ENCODE measurements around the gene SLC4A1AP. TPM values are rescaled to one million over a fixed set of nuclear protein-coding genes. Genes with fewer than 3 reads are reported as not detected.

SLC4A1AP gene
- total RNA-seq, 1 experiment from 2014 or later: 29.1 TPM

- Histone ChIP-seq H3F3A (ENCODE audit: low read length, unreplicated experiment) (no peaks in the 10 kb centered on the region), H3K27ac (ENCODE audit: low read length) (no peak overlapping the region), H3K4me1 (ENCODE audit: insufficient read depth, low read length) (peaks cover 3% of the 10 kb centered on the region), H3K9me2 (replicated peaks; ENCODE audit: low read length) (no peaks in the 10 kb centered on the region), H3K9me3 (ENCODE audit: low read length) (no peaks in the 10 kb centered on the region), H3K9ac (ENCODE audit: low read length) (no peak overlapping the region), H3K4me2 (ENCODE audit: low read length) (no peak overlapping the region), H3K27me3 (ENCODE audit: low read length) (no peaks in the 10 kb centered on the region), H2AFZ (ENCODE audit: low read length) (no peak overlapping the region), H3K4me3 (ENCODE audit: low read length) (no peak overlapping the region), H3K79me2 (ENCODE audit: low read length) (no peaks in the 10 kb centered on the region), H3K36me3 (ENCODE audit: low read depth, low read length) (no peaks in the 10 kb centered on the region), H4K20me1 (ENCODE audit: low read length) (no peaks in the 10 kb centered on the region)
- CTCF ChIA-PET: no interaction called here
- ATAC-seq (no peak), DNase-seq (no peak)
- BruUV-seq (replicated peaks): no TSS peak
- POLR2A ChIA-PET (ENCODE audit: unreplicated experiment): no interaction called here
- intact Hi-C loops (cut with micrococcal nuclease): no loop called here
- TF ChIP-seq EZH2phosphoT487 (IDR thresholded peaks at IDR 0.05; ENCODE audit: borderline replicate concordance, low read length) (no peak), CTCF (conservative IDR thresholded peaks at IDR 0.05; ENCODE audit: low read depth, low read length) (no peak), EZH2 (IDR thresholded peaks at IDR 0.05; ENCODE audit: low read length, unreplicated experiment) (no peak)
These were observed 65.5 kb downstream of the SLC4A1AP start for GRCh38 chr2:27729198-27729597.

GRCh38 chr2:27729614-27730013 is 65.9 kb downstream of the SLC4A1AP start:
- H3K9ac ChIP-seq (ENCODE audit: low read length): no peak overlapping the region
- H3K4me1 ChIP-seq (ENCODE audit: insufficient read depth, low read length): no peaks in the 10 kb centered on the region
- BruUV-seq (replicated peaks): no TSS peak
- H3K9me2 ChIP-seq (replicated peaks; ENCODE audit: low read length): no peaks in the 10 kb centered on the region
- H3K36me3 ChIP-seq (ENCODE audit: low read depth, low read length): no peaks in the 10 kb centered on the region
- H3K4me2 ChIP-seq (ENCODE audit: low read length): no peak overlapping the region
- ATAC-seq: no peak
- no peaks in the 10 kb centered on the region for H3K9me3 ChIP-seq (ENCODE audit: low read length)
- H3F3A ChIP-seq (ENCODE audit: low read length, unreplicated experiment): no peaks in the 10 kb centered on the region
- TF ChIP-seq EZH2phosphoT487 (IDR thresholded peaks at IDR 0.05; ENCODE audit: borderline replicate concordance, low read length): no peak
- no peak for TF ChIP-seq CTCF (conservative IDR thresholded peaks at IDR 0.05; ENCODE audit: low read depth, low read length)
- TF ChIP-seq EZH2 (IDR thresholded peaks at IDR 0.05; ENCODE audit: low read length, unreplicated experiment): no peak
- H2AFZ ChIP-seq (ENCODE audit: low read length): no peak overlapping the region
- CTCF ChIA-PET: no interaction called here
- POLR2A ChIA-PET (ENCODE audit: unreplicated experiment): no interaction called here
- H3K79me2 ChIP-seq (ENCODE audit: low read length): no peaks in the 10 kb centered on the region
- no peaks in the 10 kb centered on the region for H3K27me3 ChIP-seq (ENCODE audit: low read length)
- no peak overlapping the region for H3K4me3 ChIP-seq (ENCODE audit: low read length)
- DNase-seq: no peak
- intact Hi-C loops (cut with micrococcal nuclease): no loop called here
- H4K20me1 ChIP-seq (ENCODE audit: low read length): no peaks in the 10 kb centered on the region
- no peak overlapping the region for H3K27ac ChIP-seq (ENCODE audit: low read length)

GRCh38 chr2:27730261-27730662 is 66.6 kb downstream of the SLC4A1AP start:
- ATAC-seq (no peak), DNase-seq (no peak)
- Histone ChIP-seq H2AFZ (ENCODE audit: low read length) (no peak overlapping the region), H3K4me3 (ENCODE audit: low read length) (no peak overlapping the region), H3K9ac (ENCODE audit: low read length) (no peak overlapping the region), H3K27me3 (ENCODE audit: low read length) (no peaks in the 10 kb centered on the region), H3K4me2 (ENCODE audit: low read length) (no peak overlapping the region), H3K9me3 (ENCODE audit: low read length) (no peaks in the 10 kb centered on the region), H3K36me3 (ENCODE audit: low read depth, low read length) (no peaks in the 10 kb centered on the region), H3K4me1 (ENCODE audit: insufficient read depth, low read length) (no peaks in the 10 kb centered on the region), H3K27ac (ENCODE audit: low read length) (no peak overlapping the region), H4K20me1 (ENCODE audit: low read length) (no peaks in the 10 kb centered on the region), H3K9me2 (replicated peaks; ENCODE audit: low read length) (no peaks in the 10 kb centered on the region), H3K79me2 (ENCODE audit: low read length) (no peaks in the 10 kb centered on the region), H3F3A (ENCODE audit: low read length, unreplicated experiment) (no peaks in the 10 kb centered on the region)
- CTCF ChIA-PET: no interaction called here
- no TSS peak for BruUV-seq (replicated peaks)
- intact Hi-C loops (cut with micrococcal nuclease): no loop called here
- POLR2A ChIA-PET (ENCODE audit: unreplicated experiment): no interaction called here
- TF ChIP-seq EZH2phosphoT487 (IDR thresholded peaks at IDR 0.05; ENCODE audit: borderline replicate concordance, low read length) (no peak), EZH2 (IDR thresholded peaks at IDR 0.05; ENCODE audit: low read length, unreplicated experiment) (no peak), CTCF (conservative IDR thresholded peaks at IDR 0.05; ENCODE audit: low read depth, low read length) (no peak)
